Measurements from ENCODE around the gene CXorf38.
"Not testable (repeated sequence)": the region's sequence is repeated elsewhere in the genome, so short reads cannot be mapped to it uniquely, and the experiment has no call there.

CXorf38 gene

DNA sequence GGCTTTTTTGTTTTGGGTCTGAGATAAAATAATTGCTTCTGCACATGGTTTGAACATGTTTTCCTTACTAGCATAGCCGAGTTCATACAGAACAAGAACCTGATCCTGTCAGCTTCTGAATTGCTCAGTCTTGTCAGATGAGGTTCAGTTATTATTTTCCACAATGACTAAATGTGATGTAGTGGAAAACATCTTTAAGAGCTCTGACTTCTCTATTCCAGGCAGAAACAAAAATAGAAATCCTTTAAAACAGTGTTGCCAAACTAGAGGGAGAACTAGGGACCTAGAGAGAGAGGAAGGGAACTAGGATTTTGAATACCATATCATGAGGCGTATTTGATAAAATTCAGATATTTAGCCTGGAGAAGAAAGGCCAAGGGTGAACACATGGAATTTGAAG lies 64.5 kb downstream of the CXorf38 start:
- Histone ChIP-seq H3K36me3 (ENCODE audit: control insufficient read depth, insufficient read depth, low read length) (no peaks in the 10 kb centered on the region), H3K4me1 (ENCODE audit: control insufficient read depth, insufficient read depth, low read length, poor library complexity, severe bottlenecking) (no peaks in the 10 kb centered on the region), H3K27ac (ENCODE audit: low read depth, low read length, severe bottlenecking) (no peak overlapping the region), H3K4me3 (ENCODE audit: extremely low read depth, insufficient read depth, low read length, poor library complexity, severe bottlenecking) (no peak overlapping the region), H3K9me3 (ENCODE audit: control insufficient read depth, low read length) (no peaks in the 10 kb centered on the region)
- WGBS, 2 experiments (ENCODE audit: insufficient coverage in 2 of 2) = 83% methylated on average over 1 of the region's 2 CpGs; no CpG with 5 or more reads in 1 of the 2 experiments

DNA sequence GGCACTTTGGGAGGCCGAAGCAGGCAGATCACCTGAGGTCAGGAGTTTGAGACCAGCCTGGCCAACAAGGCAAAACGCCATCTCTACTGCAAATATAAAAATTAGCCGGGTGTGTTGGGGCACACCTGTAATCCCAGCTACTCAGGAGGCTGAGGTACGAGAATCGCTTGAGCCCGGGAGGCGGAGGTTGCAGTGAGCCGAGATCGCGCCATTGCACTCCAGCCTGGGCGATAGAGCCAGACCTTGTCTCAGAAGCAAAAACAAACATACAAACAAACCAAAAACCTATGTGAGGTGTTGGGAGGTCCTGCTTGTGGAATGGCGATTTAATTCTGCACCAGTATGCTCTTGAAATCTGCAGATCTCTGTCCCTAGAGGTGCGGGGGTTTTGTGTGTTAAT lies 65.2 kb downstream of the CXorf38 start:
- WGBS, 2 experiments (ENCODE audit: insufficient coverage in 2 of 2) = 85 to 100% methylated on average over 1 to 4 of the region's 13 CpGs
- not testable (repeated sequence) for H3K27ac ChIP-seq (ENCODE audit: low read depth, low read length, severe bottlenecking); H3K4me1 ChIP-seq (ENCODE audit: control insufficient read depth, insufficient read depth, low read length, poor library complexity, severe bottlenecking); H3K36me3 ChIP-seq (ENCODE audit: control insufficient read depth, insufficient read depth, low read length); H3K4me3 ChIP-seq (ENCODE audit: extremely low read depth, insufficient read depth, low read length, poor library complexity, severe bottlenecking); H3K9me3 ChIP-seq (ENCODE audit: control insufficient read depth, low read length)

DNA sequence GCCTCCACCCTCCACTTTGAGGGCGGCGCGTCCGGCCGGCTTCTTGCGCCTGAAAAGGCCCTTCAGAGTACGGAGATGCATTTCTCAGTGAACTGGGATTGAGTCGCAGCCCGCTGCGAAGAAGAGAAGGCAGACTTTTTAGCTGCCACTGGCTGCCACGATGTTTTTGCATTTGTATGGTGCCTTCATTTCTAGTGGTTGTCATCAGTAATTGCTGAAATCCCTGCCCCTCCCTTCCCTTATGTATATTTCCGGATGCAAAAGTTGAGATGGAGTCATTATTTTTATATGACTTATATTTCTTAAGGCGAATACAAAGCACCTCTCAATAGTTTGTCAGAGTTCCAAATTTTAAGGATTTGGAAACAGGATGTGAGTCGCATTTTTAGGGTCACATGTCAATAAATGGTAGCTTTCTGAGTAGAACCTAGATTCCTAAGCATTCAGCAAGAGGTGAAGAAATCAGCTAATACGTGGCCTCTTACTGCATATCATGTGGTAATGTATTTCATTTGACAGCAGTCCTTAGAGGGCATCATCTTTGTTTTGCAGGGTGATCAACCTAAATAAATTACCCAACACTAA lies 65.9 kb downstream of the CXorf38 start:
- Histone ChIP-seq H3K4me1 (ENCODE audit: control insufficient read depth, insufficient read depth, low read length, poor library complexity, severe bottlenecking) (no peaks in the 10 kb centered on the region), H3K9me3 (ENCODE audit: control insufficient read depth, low read length) (no peaks in the 10 kb centered on the region), H3K27ac (ENCODE audit: low read depth, low read length, severe bottlenecking) (peak overlapping the region; percentile 45), H3K4me3 (ENCODE audit: extremely low read depth, insufficient read depth, low read length, poor library complexity, severe bottlenecking) (peak overlapping the region; percentile 60), H3K36me3 (ENCODE audit: control insufficient read depth, insufficient read depth, low read length) (no peaks in the 10 kb centered on the region)
- 1 to 33% methylated on average over 1 to 10 of the region's 15 CpGs for WGBS, 2 experiments (ENCODE audit: insufficient coverage in 2 of 2)

DNA sequence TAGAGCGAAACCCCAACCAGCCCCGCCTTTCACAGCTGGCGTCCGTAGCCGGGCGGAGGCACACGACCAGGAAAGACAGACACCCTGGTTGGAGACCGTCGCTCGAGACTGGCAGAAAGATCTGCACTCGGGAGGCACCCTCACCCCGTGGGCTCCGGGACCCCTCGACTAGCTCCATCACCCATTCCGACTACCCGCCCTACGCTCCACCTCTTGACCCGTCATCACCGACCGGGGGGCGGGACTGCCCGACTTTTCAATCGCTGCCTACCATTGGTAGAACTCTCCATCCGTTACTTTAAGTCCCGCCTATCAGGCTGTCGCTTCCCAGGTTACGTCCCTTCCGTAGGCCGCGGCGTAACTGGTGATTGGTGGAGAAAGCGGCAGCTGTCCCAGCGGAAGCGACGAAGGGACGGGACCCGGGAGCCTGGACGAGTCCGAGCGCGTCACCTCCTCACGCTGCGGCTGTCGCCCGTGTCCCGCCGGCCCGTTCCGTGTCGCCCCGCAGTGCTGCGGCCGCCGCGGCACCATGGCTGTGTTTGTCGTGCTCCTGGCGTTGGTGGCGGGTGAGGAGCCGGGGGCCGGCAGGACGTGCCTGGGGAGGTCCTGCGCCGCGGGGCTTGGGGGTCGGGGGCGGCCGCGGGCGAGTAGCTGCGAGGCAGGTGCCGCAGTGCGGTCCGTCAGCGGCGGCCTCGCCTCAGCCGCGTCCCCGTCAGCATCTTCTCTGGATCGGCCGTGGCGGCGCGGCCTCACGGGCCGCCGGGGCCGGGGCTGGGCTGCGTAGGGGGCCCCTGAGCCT lies 66.6 kb downstream of the CXorf38 start, which contains the start of gene ATP6AP2:
Gene ATP6AP2 (plus strand): TSS at position 434 of the 799 bp plus-strand sequence. CDS start 96 bp downstream, at position 530.
- peak within 1 kb of the TSS; percentile 60 for H3K4me3 ChIP-seq (ENCODE audit: extremely low read depth, insufficient read depth, low read length, poor library complexity, severe bottlenecking)
- no peaks in the 10 kb centered on the region for H3K36me3 ChIP-seq (ENCODE audit: control insufficient read depth, insufficient read depth, low read length)
- 0% methylated on average over 17 to 24 of the region's 89 CpGs for WGBS, 2 experiments (ENCODE audit: insufficient coverage in 2 of 2)
- no peaks in the 10 kb centered on the region for H3K9me3 ChIP-seq (ENCODE audit: control insufficient read depth, low read length)
- no peaks in the 10 kb centered on the region for H3K4me1 ChIP-seq (ENCODE audit: control insufficient read depth, insufficient read depth, low read length, poor library complexity, severe bottlenecking)
- peak within 1 kb of the TSS; percentile 45 for H3K27ac ChIP-seq (ENCODE audit: low read depth, low read length, severe bottlenecking)

DNA sequence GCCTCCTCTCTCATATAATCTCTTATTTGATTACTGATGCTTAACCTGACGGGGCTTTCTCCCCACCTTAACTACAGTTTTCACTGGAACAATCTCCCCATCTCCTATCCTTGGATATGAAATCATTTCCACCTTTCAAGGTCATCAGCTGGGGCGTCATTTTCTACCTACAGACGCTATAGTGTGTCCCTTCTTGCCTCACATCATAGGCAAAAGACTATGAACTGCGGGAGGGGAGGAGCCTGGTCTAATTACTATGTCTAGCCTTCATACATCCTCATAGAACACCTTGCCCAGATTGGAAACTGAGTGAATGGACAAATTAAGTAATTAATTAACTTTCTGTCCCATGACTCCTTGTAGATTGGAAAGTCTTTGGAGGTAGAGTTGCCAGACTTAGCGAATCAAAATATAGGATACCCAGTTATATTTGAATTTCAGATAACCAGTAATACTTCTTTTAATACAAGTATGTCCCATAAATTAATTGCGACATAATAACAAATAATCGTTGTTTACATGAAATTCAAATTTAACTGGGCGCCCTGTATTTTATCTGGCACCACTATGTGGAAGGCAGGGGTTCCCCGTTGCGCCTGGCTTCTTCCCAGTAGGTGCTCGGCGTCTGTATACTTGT lies 67.3 kb downstream of the CXorf38 start:
- peak overlapping the region; percentile 60 for H3K4me3 ChIP-seq (ENCODE audit: extremely low read depth, insufficient read depth, low read length, poor library complexity, severe bottlenecking)

DNA sequence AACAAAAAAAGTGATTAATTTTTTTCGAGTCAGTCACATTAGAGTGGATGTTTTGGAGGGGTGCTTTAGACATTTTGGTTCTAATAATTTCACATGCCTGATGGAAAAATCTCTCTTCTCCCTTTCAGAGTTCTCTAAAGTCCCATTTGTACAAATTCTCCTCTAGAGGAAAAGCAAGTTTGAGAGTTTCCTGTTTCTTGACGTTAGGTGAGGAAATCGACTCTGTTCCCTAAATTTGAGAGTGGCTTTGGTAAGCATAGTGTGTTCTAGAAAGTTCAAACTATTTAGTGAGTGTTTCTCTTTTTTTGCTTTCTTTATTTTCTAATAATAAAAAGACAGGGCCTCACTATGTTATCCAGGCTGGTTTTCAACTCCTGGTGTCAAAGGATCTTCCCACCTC lies 68.2 kb downstream of the CXorf38 start:
- no peaks in the 10 kb centered on the region for H3K9me3 ChIP-seq (ENCODE audit: control insufficient read depth, low read length)
- WGBS, 2 experiments (ENCODE audit: insufficient coverage in 2 of 2) = 100% methylated on average over 1 of the region's 3 CpGs; no CpG with 5 or more reads in 1 of the 2 experiments
- no peaks in the 10 kb centered on the region for H3K4me1 ChIP-seq (ENCODE audit: control insufficient read depth, insufficient read depth, low read length, poor library complexity, severe bottlenecking)
- H3K27ac ChIP-seq (ENCODE audit: low read depth, low read length, severe bottlenecking) = no peak overlapping the region
- H3K36me3 ChIP-seq (ENCODE audit: control insufficient read depth, insufficient read depth, low read length) = no peaks in the 10 kb centered on the region
- no peak overlapping the region for H3K4me3 ChIP-seq (ENCODE audit: extremely low read depth, insufficient read depth, low read length, poor library complexity, severe bottlenecking)

More for the DNA sequence above, 67.3 kb downstream of the CXorf38 start:
- no peak overlapping the region for H3K27ac ChIP-seq (ENCODE audit: low read depth, low read length, severe bottlenecking)
- H3K9me3 ChIP-seq (ENCODE audit: control insufficient read depth, low read length) = no peaks in the 10 kb centered on the region
- H3K4me1 ChIP-seq (ENCODE audit: control insufficient read depth, insufficient read depth, low read length, poor library complexity, severe bottlenecking) = no peaks in the 10 kb centered on the region
- WGBS, 2 experiments (ENCODE audit: insufficient coverage in 2 of 2) = 17% methylated on average over 6 of the region's 12 CpGs; no CpG with 5 or more reads in 1 of the 2 experiments
- no peaks in the 10 kb centered on the region for H3K36me3 ChIP-seq (ENCODE audit: control insufficient read depth, insufficient read depth, low read length)

DNA sequence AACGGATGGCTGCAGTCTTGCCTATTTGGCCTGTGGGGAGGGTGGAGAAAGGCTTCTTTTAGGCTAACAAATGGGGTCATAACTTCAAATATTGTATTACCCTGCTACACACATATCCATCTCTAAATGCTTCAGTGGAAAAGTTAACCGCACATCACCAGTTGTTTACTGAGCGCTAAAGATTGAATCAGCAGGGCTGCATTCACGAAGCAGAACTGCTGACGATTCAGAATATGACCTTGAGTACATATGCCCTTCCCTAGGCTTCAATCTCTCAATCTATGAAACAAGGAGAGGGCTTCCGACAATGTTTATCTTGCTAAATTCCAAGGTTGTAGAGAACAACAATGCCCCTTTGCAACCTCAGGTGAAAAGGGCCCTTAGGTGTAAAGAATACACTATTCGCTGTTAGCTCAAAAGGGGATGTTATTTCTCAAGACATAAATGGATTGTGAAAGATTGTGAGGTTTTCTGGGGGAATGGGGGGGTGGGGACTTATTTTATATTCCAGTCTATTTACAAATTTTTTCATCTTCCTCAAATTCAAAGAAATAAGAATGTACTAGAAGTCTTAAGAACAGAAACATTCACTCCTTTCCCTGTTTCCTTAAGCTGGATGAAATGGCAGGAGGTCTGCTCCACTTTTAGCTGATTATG lies 69.2 kb downstream of the CXorf38 start:
- H3K9me3 ChIP-seq (ENCODE audit: control insufficient read depth, low read length) = no peaks in the 10 kb centered on the region
- no peak overlapping the region for H3K4me3 ChIP-seq (ENCODE audit: extremely low read depth, insufficient read depth, low read length, poor library complexity, severe bottlenecking)
- H3K36me3 ChIP-seq (ENCODE audit: control insufficient read depth, insufficient read depth, low read length) = no peaks in the 10 kb centered on the region
- no peak overlapping the region for H3K27ac ChIP-seq (ENCODE audit: low read depth, low read length, severe bottlenecking)
- no peaks in the 10 kb centered on the region for H3K4me1 ChIP-seq (ENCODE audit: control insufficient read depth, insufficient read depth, low read length, poor library complexity, severe bottlenecking)
- WGBS, 2 experiments (ENCODE audit: insufficient coverage in 2 of 2) = 100% methylated on average over 1 of the region's 7 CpGs; no CpG with 5 or more reads in 1 of the 2 experiments
